ENCODE data around the gene TBC1D14. TPM values are rescaled to one million over a fixed set of nuclear protein-coding genes. Genes with fewer than 3 reads are reported as not detected.

TBC1D14 gene
- total and polyA plus RNA-seq, 9 of the 15 experiments (the other 6 are each of a cell fraction or from before 2014, with no cell fraction given), result 2.1 to 59.6 (median 44.8) TPM

DNA sequence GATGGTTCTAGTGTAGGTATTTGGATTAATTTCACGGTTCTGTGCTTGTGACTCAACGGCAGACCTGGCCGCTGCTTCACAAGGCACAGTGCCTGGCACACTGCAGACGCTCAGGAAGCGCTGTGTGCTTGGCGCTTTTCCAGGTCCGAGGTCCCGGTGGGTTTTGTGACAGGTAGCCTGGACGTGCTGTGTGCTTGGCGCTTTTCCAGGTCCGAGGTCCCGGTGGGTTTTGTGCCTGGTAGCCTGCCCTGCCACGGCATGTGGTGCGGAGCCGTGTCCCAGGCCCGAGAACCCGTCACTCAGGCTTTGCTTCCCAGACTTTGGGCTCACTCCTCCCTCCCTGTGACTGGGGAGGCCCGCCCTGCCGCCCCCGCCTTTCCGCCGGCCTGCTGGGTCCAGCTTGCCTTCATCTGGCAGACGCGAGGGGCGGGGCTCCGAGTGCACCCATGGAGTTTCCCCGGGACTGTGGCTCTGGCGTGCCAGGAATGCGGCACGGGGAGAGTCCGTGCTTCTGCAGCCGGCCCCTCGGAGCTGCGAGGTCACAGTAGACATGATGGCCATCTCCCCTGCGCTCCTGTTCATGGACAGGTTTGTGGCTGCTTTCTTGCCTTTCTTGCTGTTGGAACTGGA lies 44.2 kb downstream of the TBC1D14 start (continued):
- TF ChIP-seq, protein P1, sequence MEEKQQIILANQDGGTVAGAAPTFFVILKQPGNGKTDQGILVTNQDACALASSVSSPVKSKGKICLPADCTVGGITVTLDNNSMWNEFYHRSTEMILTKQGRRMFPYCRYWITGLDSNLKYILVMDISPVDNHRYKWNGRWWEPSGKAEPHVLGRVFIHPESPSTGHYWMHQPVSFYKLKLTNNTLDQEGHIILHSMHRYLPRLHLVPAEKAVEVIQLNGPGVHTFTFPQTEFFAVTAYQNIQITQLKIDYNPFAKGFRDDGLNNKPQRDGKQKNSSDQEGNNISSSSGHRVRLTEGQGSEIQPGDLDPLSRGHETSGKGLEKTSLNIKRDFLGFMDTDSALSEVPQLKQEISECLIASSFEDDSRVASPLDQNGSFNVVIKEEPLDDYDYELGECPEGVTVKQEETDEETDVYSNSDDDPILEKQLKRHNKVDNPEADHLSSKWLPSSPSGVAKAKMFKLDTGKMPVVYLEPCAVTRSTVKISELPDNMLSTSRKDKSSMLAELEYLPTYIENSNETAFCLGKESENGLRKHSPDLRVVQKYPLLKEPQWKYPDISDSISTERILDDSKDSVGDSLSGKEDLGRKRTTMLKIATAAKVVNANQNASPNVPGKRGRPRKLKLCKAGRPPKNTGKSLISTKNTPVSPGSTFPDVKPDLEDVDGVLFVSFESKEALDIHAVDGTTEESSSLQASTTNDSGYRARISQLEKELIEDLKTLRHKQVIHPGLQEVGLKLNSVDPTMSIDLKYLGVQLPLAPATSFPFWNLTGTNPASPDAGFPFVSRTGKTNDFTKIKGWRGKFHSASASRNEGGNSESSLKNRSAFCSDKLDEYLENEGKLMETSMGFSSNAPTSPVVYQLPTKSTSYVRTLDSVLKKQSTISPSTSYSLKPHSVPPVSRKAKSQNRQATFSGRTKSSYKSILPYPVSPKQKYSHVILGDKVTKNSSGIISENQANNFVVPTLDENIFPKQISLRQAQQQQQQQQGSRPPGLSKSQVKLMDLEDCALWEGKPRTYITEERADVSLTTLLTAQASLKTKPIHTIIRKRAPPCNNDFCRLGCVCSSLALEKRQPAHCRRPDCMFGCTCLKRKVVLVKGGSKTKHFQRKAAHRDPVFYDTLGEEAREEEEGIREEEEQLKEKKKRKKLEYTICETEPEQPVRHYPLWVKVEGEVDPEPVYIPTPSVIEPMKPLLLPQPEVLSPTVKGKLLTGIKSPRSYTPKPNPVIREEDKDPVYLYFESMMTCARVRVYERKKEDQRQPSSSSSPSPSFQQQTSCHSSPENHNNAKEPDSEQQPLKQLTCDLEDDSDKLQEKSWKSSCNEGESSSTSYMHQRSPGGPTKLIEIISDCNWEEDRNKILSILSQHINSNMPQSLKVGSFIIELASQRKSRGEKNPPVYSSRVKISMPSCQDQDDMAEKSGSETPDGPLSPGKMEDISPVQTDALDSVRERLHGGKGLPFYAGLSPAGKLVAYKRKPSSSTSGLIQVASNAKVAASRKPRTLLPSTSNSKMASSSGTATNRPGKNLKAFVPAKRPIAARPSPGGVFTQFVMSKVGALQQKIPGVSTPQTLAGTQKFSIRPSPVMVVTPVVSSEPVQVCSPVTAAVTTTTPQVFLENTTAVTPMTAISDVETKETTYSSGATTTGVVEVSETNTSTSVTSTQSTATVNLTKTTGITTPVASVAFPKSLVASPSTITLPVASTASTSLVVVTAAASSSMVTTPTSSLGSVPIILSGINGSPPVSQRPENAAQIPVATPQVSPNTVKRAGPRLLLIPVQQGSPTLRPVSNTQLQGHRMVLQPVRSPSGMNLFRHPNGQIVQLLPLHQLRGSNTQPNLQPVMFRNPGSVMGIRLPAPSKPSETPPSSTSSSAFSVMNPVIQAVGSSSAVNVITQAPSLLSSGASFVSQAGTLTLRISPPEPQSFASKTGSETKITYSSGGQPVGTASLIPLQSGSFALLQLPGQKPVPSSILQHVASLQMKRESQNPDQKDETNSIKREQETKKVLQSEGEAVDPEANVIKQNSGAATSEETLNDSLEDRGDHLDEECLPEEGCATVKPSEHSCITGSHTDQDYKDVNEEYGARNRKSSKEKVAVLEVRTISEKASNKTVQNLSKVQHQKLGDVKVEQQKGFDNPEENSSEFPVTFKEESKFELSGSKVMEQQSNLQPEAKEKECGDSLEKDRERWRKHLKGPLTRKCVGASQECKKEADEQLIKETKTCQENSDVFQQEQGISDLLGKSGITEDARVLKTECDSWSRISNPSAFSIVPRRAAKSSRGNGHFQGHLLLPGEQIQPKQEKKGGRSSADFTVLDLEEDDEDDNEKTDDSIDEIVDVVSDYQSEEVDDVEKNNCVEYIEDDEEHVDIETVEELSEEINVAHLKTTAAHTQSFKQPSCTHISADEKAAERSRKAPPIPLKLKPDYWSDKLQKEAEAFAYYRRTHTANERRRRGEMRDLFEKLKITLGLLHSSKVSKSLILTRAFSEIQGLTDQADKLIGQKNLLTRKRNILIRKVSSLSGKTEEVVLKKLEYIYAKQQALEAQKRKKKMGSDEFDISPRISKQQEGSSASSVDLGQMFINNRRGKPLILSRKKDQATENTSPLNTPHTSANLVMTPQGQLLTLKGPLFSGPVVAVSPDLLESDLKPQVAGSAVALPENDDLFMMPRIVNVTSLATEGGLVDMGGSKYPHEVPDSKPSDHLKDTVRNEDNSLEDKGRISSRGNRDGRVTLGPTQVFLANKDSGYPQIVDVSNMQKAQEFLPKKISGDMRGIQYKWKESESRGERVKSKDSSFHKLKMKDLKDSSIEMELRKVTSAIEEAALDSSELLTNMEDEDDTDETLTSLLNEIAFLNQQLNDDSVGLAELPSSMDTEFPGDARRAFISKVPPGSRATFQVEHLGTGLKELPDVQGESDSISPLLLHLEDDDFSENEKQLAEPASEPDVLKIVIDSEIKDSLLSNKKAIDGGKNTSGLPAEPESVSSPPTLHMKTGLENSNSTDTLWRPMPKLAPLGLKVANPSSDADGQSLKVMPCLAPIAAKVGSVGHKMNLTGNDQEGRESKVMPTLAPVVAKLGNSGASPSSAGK (IDR thresholded peaks at IDR 0.05), result peak; percentile 72

All from K562 (cell line).